T-cell (primary cell): ENCODE results near the gene HPDL. TPM values are rescaled to one million over a fixed set of nuclear protein-coding genes. Genes with fewer than 3 reads are reported as not detected.
"Not testable (repeated sequence)": the region's sequence is repeated elsewhere in the genome, so short reads cannot be mapped to it uniquely, and the experiment has no call there.

Experiments
- ATAC-seq, 4 experiments: fragments of 200-7000 bp in 3 of 4; fragments of 150-1000 bp in 1 of 4; cut with Tn5 transposase; replicated peaks in 1 of 4; 1 replicate in 3 of 4; 2 replicates in 1 of 4; pipeline ENCODE4 v1.10.0; 2021; ENCODE audit warnings: moderate library complexity in 3 of 4, mild to moderate bottlenecking in 2 of 4, moderate number of reproducible peaks in 1 of 4
- CTCF ChIA-PET, 2 donors: fragments of 300-600 bp; sonication (Branson Sonifier 250); formaldehyde crosslinking; loops; one replicate each; lab custom pipeline; 2022; ENCODE audit warnings: antibody characterized with exemption in 2 of 2; lab: Charles Lee
- POLR2A ChIA-PET, 2 donors: fragments of 300-600 bp; sonication (Branson Sonifier 250); formaldehyde crosslinking; loops; one replicate each; lab custom pipeline; 2022; ENCODE audit warnings: antibody characterized with exemption in 2 of 2; lab: Charles Lee
- DNase-seq, 35 experiments: peaks; one replicate each; pipeline versions ENCODE4 v3.0.0 to v3.0.0-alpha.2; 2013 to 2023
- H3K27ac ChIP-seq: one replicate; pipeline ENCODE4 v1.5.1; 2013; ENCODE audit warnings: low read length
- H3K27me3 ChIP-seq, 2 experiments: replicated peaks in 1 of 2; 1 replicate in 1 of 2; 2 replicates in 1 of 2; pipeline versions ENCODE4 v1.6.1 to v1.7.0; 2013; ENCODE audit warnings: low read length in 1 of 2, mixed read lengths in 1 of 2; ENCODE audit not compliant: control insufficient read depth in 2 of 2, insufficient read depth in 2 of 2; ENCODE audit errors: extremely low read depth in 1 of 2
- H3K36me3 ChIP-seq, 2 donors: 1 replicate in 1 of 2; 2 replicates in 1 of 2; pipeline versions ENCODE4 v1.6.1 to v1.7.0; 2013; ENCODE audit warnings: low read length in 1 of 2; ENCODE audit not compliant: control insufficient read depth in 2 of 2, insufficient read depth in 1 of 2; ENCODE audit errors: extremely low read depth in 1 of 2
- H3K4me1 ChIP-seq, 2 experiments: 1 replicate in 1 of 2; 2 replicates in 1 of 2; pipeline versions ENCODE4 v1.6.1 to v1.7.0; 2013; ENCODE audit warnings: low read length in 2 of 2, mixed read lengths in 1 of 2; ENCODE audit not compliant: insufficient read depth in 2 of 2, control insufficient read depth in 1 of 2; ENCODE audit errors: extremely low read depth in 1 of 2
- H3K4me3 ChIP-seq, 2 donors: 1 replicate in 1 of 2; 2 replicates in 1 of 2; pipeline versions ENCODE4 v1.5.1 to v1.7.0; 2013; ENCODE audit warnings: mild to moderate bottlenecking in 2 of 2, low read length in 1 of 2, moderate library complexity in 1 of 2; ENCODE audit not compliant: control insufficient read depth in 1 of 2; ENCODE audit errors: extremely low read depth in 1 of 2
- H3K9me3 ChIP-seq: 2 replicates; pipeline ENCODE4 v1.7.0; 2013
- H3K27ac Mint-ChIP-seq, 2 donors: one replicate each; pipeline ENCODE4 v1.8.0; 2020 to 2021; ENCODE audit warnings: mild to moderate bottlenecking in 2 of 2, mixed read lengths in 2 of 2
- H3K27me3 Mint-ChIP-seq, 2 donors: one replicate each; pipeline ENCODE4 v1.8.0; 2021 to 2022; ENCODE audit warnings: mixed read lengths in 2 of 2
- H3K36me3 Mint-ChIP-seq: one replicate; pipeline ENCODE4 v1.8.0; 2021; ENCODE audit warnings: mixed read lengths
- H3K4me1 Mint-ChIP-seq, 3 donors: one replicate each; pipeline ENCODE4 v1.8.0; 2020 to 2022; ENCODE audit warnings: mixed read lengths in 3 of 3, mild to moderate bottlenecking in 1 of 3
- H3K4me3 Mint-ChIP-seq, 3 donors: one replicate each; pipeline ENCODE4 v1.8.0; 2020 to 2022; ENCODE audit warnings: mild to moderate bottlenecking in 3 of 3, mixed read lengths in 3 of 3, moderate library complexity in 3 of 3
- H3K9me3 Mint-ChIP-seq, 3 donors: one replicate each; pipeline ENCODE4 v1.8.0; 2020 to 2022; ENCODE audit warnings: mixed read lengths in 3 of 3
- WGBS: methylation state at CpG from one replicate; pipeline ENCODE4 v1.1.5; 2013; ENCODE audit warnings: missing lambda C conversion rate; ENCODE audit not compliant: insufficient coverage; 5-methylcytosine and 5-hydroxymethylcytosine counted together
- total RNA-seq, 35 experiments: library from RNA in 6 of 35; stranded (reverse) in 6 of 35; fragments of 120-200 nt in 1 of 35; gene quantifications; one replicate each; pipeline versions ENCODE4 v1.2.1 to v1.2.4 and lab custom pipeline; 2013 to 2026

Gene HPDL
- total RNA-seq, 5 donors from 2014 or later (not counting 1 experiment from before 2014, with no cell fraction given), result 0.21 to 2.0 (median 1.4) TPM

- H3K9me3 ChIP-seq, H3K9me3 Mint-ChIP-seq, H3K27me3 ChIP-seq, H3K27me3 Mint-ChIP-seq, H3K4me3 ChIP-seq, H3K27ac Mint-ChIP-seq, H3K36me3 Mint-ChIP-seq, H3K4me3 Mint-ChIP-seq, H3K36me3 ChIP-seq, H3K4me1 ChIP-seq, DNase-seq, ATAC-seq, H3K27ac ChIP-seq, POLR2A ChIA-PET, H3K4me1 Mint-ChIP-seq: not testable (repeated sequence)
- CTCF ChIA-PET, result interaction anchor here (0.7 to 7.7 kb wide), 3 partner anchors 131 to 208 kb away, joined by 3 to 85 read pairs (median 26); partner anchors contain the start of gene TESK2 (in 2 of the 2)
- WGBS, result 90% methylated on average over 5 of the region's 7 CpGs
These were observed 34.3 kb downstream of the HPDL start for GRCh38 chr1:45360981-45361380.

GRCh38 chr1:45364294-45364693, 37.6 kb downstream of the HPDL start:
- Histone ChIP-seq H3K4me1 (no peaks in the 10 kb centered on the region), H3K27ac (no peak overlapping the region), H3K36me3 (no peaks in the 10 kb centered on the region), H3K27me3 (no peaks in the 10 kb centered on the region), H3K4me3 (no peak overlapping the region), H3K9me3 (no peaks in the 10 kb centered on the region)
- no peak for ATAC-seq
- ChIA-PET POLR2A (no interaction called here), CTCF (interaction anchor here in 1 of 2 donors (0.6 to 1.1 kb wide), 2 partner anchors 61 to 129 kb away, joined by 4 to 6 read pairs; no protein-coding TSS in a partner anchor)
- Mint-ChIP-seq H3K27me3 (no peaks in the 10 kb centered on the region), H3K27ac (no peak overlapping the region), H3K4me1 (peaks cover 5 to 6% (median 6%) of the 10 kb centered on the region in 3 donors), H3K9me3 (no peaks in the 10 kb centered on the region), H3K4me3 (no peak overlapping the region), H3K36me3 (no peaks in the 10 kb centered on the region)
- WGBS, result no CpG with 5 or more reads among the region's 2 CpGs
- no peak for DNase-seq

- Mint-ChIP-seq H3K36me3 (no peaks in the 10 kb centered on the region), H3K4me1 (peaks cover 2 to 3% (median 2%) of the 10 kb centered on the region in 3 donors), H3K27me3 (no peaks in the 10 kb centered on the region), H3K9me3 (no peaks in the 10 kb centered on the region), H3K4me3 (no peak overlapping the region), H3K27ac (no peak overlapping the region)
- Histone ChIP-seq H3K36me3 (no peaks in the 10 kb centered on the region), H3K4me3 (no peak overlapping the region), H3K9me3 (no peaks in the 10 kb centered on the region), H3K4me1 (no peaks in the 10 kb centered on the region), H3K27me3 (no peaks in the 10 kb centered on the region), H3K27ac (no peak overlapping the region)
- WGBS, result 83% methylated on average over 3 of the region's 6 CpGs
- no peak for DNase-seq
- ChIA-PET POLR2A (interaction anchor here in 1 of 2 donors (0.5 to 0.7 kb wide), 2 partner anchors 34 to 333 kb away, joined by 3 to 5 read pairs; no protein-coding TSS in a partner anchor), CTCF (interaction anchor here in 1 of 2 donors (0.6 to 1.1 kb wide), 5 partner anchors 25 to 199 kb away, joined by 3 to 6 read pairs (median 4); no protein-coding TSS in a partner anchor)
- ATAC-seq, result no peak
These were observed 38.4 kb downstream of the HPDL start for GRCh38 chr1:45365051-45365450.

DNA sequence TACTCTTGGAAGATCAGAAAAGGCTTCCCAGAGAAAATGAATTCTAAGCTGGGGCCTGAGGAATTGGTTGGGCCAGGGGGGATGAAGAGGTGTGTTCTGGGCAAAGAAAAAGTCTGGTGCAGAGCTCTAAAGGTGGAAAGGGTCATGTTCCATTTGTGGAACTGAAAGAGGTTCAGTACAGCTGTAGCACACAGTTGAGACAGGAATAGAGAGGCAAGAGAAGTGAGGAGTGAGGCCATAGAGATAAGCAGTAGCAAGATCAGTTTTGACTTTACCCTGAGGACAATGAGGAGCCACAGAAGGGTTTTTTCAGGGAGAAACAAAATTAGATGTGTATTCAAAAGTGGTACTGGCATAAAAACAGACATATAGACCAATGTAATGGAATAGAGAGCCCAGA, 43.9 kb downstream of the HPDL start:
- Histone ChIP-seq H3K27ac (no peak overlapping the region), H3K36me3 (no peaks in the 10 kb centered on the region), H3K27me3 (no peaks in the 10 kb centered on the region), H3K4me3 (no peak overlapping the region), H3K9me3 (no peaks in the 10 kb centered on the region), H3K4me1 (no peaks in the 10 kb centered on the region)
- ChIA-PET POLR2A (no interaction called here), CTCF (no interaction called here)
- Mint-ChIP-seq H3K4me1 (peaks cover 0 to 12% (median 0%) of the 10 kb centered on the region in 3 donors), H3K27ac (no peak overlapping the region), H3K27me3 (no peaks in the 10 kb centered on the region), H3K36me3 (no peaks in the 10 kb centered on the region), H3K4me3 (no peak overlapping the region), H3K9me3 (no peaks in the 10 kb centered on the region)
- DNase-seq, result no peak
- ATAC-seq, result no peak

DNA sequence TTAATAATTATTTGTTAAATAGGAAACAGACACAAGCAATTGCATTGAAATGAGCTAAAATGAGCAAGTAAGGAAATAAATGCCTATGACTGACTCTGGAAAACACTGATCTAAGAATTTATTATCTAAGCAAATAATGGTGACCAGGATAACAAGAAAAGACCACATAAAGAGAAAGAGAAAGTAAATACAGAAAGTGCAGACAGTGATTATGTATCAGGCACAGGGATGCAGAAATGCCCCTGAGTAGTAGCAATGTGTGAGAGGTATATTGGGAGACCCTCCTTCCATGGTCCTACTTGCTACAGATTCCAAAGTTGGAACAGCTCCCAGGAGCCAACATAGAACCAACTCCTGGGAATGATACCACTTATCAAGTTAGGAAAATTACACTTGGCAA, 46.9 kb downstream of the HPDL start:
- Histone ChIP-seq H3K4me3 (no peak overlapping the region), H3K9me3 (no peaks in the 10 kb centered on the region), H3K27me3 (no peaks in the 10 kb centered on the region), H3K27ac (no peak overlapping the region), H3K36me3 (no peaks in the 10 kb centered on the region), H3K4me1 (no peaks in the 10 kb centered on the region)
- no peaks in the 10 kb centered on the region for H3K27me3 Mint-ChIP-seq
- no peaks in the 10 kb centered on the region for H3K9me3 Mint-ChIP-seq
- H3K4me1 Mint-ChIP-seq, result peaks cover 0 to 12% (median 0%) of the 10 kb centered on the region in 3 donors
- ChIA-PET CTCF (no interaction called here), POLR2A (no interaction called here)
- H3K36me3 Mint-ChIP-seq, result no peaks in the 10 kb centered on the region
- no peak for ATAC-seq
- no peak overlapping the region for H3K27ac Mint-ChIP-seq
- DNase-seq, result no peak
- no peak overlapping the region for H3K4me3 Mint-ChIP-seq

DNA sequence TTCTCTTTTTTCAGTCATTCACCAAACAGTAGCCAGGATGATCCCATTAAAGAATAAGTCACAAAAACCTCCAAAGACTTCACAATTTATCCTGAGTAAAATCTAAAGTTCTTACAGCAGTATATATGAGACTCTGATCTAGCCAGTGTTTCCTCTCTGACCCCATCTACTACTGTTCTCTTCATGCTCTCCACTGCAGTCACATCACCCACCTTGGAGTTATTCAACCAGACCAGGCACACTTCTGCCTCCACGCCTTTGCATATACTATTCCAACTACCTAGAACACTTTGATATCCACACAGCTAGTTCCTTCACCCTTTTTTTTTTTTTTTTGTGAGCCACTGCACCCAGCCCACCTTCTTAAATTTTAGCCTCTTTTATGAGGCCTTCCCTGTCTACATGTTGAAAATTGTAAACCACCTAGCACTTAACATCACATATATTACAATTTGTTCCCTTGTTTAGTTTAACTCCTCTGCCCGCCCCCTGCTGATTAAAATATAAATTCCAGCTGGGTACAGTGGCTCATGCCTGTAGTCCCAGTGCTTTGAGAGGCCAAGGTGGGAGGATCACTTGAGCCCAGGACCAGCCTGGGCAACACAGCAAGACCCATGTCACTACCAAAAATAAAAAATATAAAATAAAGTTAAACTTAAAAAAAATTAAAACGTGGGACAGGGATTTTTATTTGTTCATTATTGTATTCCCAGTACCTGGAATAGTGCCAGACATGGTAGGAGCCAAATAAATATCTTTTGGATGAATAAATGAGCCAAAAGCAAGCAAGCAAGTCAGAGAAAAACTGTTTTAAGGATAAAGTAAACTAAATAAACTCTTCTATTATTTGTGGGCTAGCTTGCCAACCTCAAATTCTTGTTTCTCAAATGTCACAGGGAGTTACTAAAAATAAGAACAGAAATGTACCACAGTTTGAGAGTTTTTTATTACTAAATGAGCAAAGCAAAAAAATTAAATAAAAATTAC, 48.7 kb downstream of the HPDL start:
- Mint-ChIP-seq H3K27me3 (no peaks in the 10 kb centered on the region), H3K4me3 (no peak overlapping the region), H3K36me3 (no peaks in the 10 kb centered on the region), H3K27ac (no peak overlapping the region), H3K4me1 (peaks cover 0 to 12% (median 0%) of the 10 kb centered on the region in 3 donors), H3K9me3 (no peaks in the 10 kb centered on the region)
- Histone ChIP-seq H3K4me3 (no peak overlapping the region), H3K9me3 (no peaks in the 10 kb centered on the region), H3K4me1 (no peaks in the 10 kb centered on the region), H3K27ac (no peak overlapping the region), H3K36me3 (no peaks in the 10 kb centered on the region), H3K27me3 (no peaks in the 10 kb centered on the region)
- CTCF ChIA-PET, result no interaction called here
- POLR2A ChIA-PET, result no interaction called here
- ATAC-seq (no peak), DNase-seq (no peak)
- 78% methylated on average over 1 of the region's 3 CpGs for WGBS
